Activated gamma-delta T cell (primary cell): ENCODE measurements around the gene KRTAP4-11.
"Not testable (repeated sequence)": the region's sequence is repeated elsewhere in the genome, so short reads cannot be mapped to it uniquely, and the experiment has no call there.

Experiments
- DNase-seq: peaks from one replicate; lab custom pipeline; 2025; lab: John Stamatoyannopoulos, UW

The KRTAP4-11 gene

GRCh38 chr17:41084100-41084856 is 33.9 kb downstream of the KRTAP4-11 start, which contains the start of gene KRTAP4-7:
Gene KRTAP4-7, plus strand, starts transcription at chr17:41084150. Its CDS starts 57 bp downstream, at chr17:41084207.
- DNase-seq = not testable (repeated sequence)

- DNase-seq = not testable (repeated sequence)
Observed at GRCh38 chr17:41083427-41083826, 34.7 kb downstream of the KRTAP4-11 start.

- DNase-seq = no peak
Observed at GRCh38 chr17:41082626-41083025, 35.5 kb downstream of the KRTAP4-11 start.

- no peak for DNase-seq
Observed at GRCh38 chr17:41076788-41077187, 41.4 kb downstream of the KRTAP4-11 start.

- DNase-seq = no peak
Observed at GRCh38 chr17:41073676-41074075, 44.5 kb downstream of the KRTAP4-11 start.

GRCh38 chr17:41071606-41072360 is 46.4 kb downstream of the KRTAP4-11 start:
- no peak for DNase-seq

GRCh38 chr17:41069031-41069430 is 49.1 kb downstream of the KRTAP4-11 start:
- DNase-seq = no peak

GRCh38 chr17:41067281-41067680 is 50.9 kb downstream of the KRTAP4-11 start:
- DNase-seq = no peak
